Measurements from ENCODE around the gene DCTD.

DCTD gene

GRCh38 chr4:182908124-182908523 lies 9.1 kb downstream of the DCTD start:
- Histone ChIP-seq H2AFZ (ENCODE audit: low read depth) (no peak overlapping the region), H3K9ac (no peak overlapping the region), H3K4me1 (ENCODE audit: low read depth, poor library complexity, severe bottlenecking) (no peaks in the 10 kb centered on the region), H3K27ac (no peak overlapping the region), H3K27me3 (ENCODE audit: insufficient read depth, low read depth) (no peaks in the 10 kb centered on the region), H3K4me3 (IDR thresholded peaks at IDR 0.05; ENCODE audit: insufficient read depth, low read depth, low read length) (no peak overlapping the region), H3K79me2 (ENCODE audit: insufficient read depth, low read depth) (no peaks in the 10 kb centered on the region), H4K20me1 (ENCODE audit: insufficient read depth) (no peaks in the 10 kb centered on the region), H3K36me3 (ENCODE audit: insufficient read depth) (peaks cover 3% of the 10 kb centered on the region; the same call in 1 of the 2 replicates), H3K4me2 (no peak overlapping the region)
- TF ChIP-seq CTCF (conservative IDR thresholded peaks at IDR 0.05; ENCODE audit: low read depth, low read length) = no peak

- Histone ChIP-seq H3K4me2 (no peak overlapping the region), H3K27me3 (ENCODE audit: insufficient read depth, low read depth) (no peaks in the 10 kb centered on the region), H3K79me2 (ENCODE audit: insufficient read depth, low read depth) (no peaks in the 10 kb centered on the region), H3K4me3 (IDR thresholded peaks at IDR 0.05; ENCODE audit: insufficient read depth, low read depth, low read length) (no peak overlapping the region), H3K4me1 (ENCODE audit: low read depth, poor library complexity, severe bottlenecking) (no peaks in the 10 kb centered on the region), H3K27ac (no peak overlapping the region), H4K20me1 (ENCODE audit: insufficient read depth) (no peaks in the 10 kb centered on the region), H2AFZ (ENCODE audit: low read depth) (no peak overlapping the region), H3K36me3 (ENCODE audit: insufficient read depth) (peaks cover 3% of the 10 kb centered on the region; the same call in 1 of the 2 replicates), H3K9ac (no peak overlapping the region)
- no peak for TF ChIP-seq CTCF (conservative IDR thresholded peaks at IDR 0.05; ENCODE audit: low read depth, low read length)
Measured at GRCh38 chr4:182907396-182907795, 9.8 kb downstream of the DCTD start.

- Histone ChIP-seq H3K79me2 (ENCODE audit: insufficient read depth, low read depth) (no peaks in the 10 kb centered on the region), H3K4me3 (IDR thresholded peaks at IDR 0.05; ENCODE audit: insufficient read depth, low read depth, low read length) (no peak overlapping the region), H4K20me1 (ENCODE audit: insufficient read depth) (no peaks in the 10 kb centered on the region), H3K4me1 (ENCODE audit: low read depth, poor library complexity, severe bottlenecking) (no peaks in the 10 kb centered on the region), H3K27ac (no peak overlapping the region), H3K27me3 (ENCODE audit: insufficient read depth, low read depth) (no peaks in the 10 kb centered on the region), H3K4me2 (no peak overlapping the region), H2AFZ (ENCODE audit: low read depth) (no peak overlapping the region), H3K9ac (no peak overlapping the region), H3K36me3 (ENCODE audit: insufficient read depth) (peaks cover 3% of the 10 kb centered on the region; the same call in 1 of the 2 replicates)
- TF ChIP-seq CTCF (conservative IDR thresholded peaks at IDR 0.05; ENCODE audit: low read depth, low read length) = no peak
Measured at GRCh38 chr4:182906786-182907185, 10.4 kb downstream of the DCTD start.

GRCh38 chr4:182905038-182905437 lies 12.1 kb downstream of the DCTD start:
- H3K4me2 ChIP-seq = no peak overlapping the region
- no peak overlapping the region for H3K4me3 ChIP-seq (IDR thresholded peaks at IDR 0.05; ENCODE audit: insufficient read depth, low read depth, low read length)
- H3K9ac ChIP-seq = no peak overlapping the region
- no peak for TF ChIP-seq CTCF (conservative IDR thresholded peaks at IDR 0.05; ENCODE audit: low read depth, low read length)
- H3K36me3 ChIP-seq (ENCODE audit: insufficient read depth) = peaks cover 4% of the 10 kb centered on the region
- no peaks in the 10 kb centered on the region for H3K79me2 ChIP-seq (ENCODE audit: insufficient read depth, low read depth)
- no peaks in the 10 kb centered on the region for H4K20me1 ChIP-seq (ENCODE audit: insufficient read depth)
- no peak overlapping the region for H2AFZ ChIP-seq (ENCODE audit: low read depth)
- no peaks in the 10 kb centered on the region for H3K4me1 ChIP-seq (ENCODE audit: low read depth, poor library complexity, severe bottlenecking)
- H3K27me3 ChIP-seq (ENCODE audit: insufficient read depth, low read depth) = no peaks in the 10 kb centered on the region
- no peak overlapping the region for H3K27ac ChIP-seq
